OCI-LY7 (cell line): ENCODE measurements around the gene DMD.

ENCODE experiments used
- EZH2phosphoT487 ChIP-seq: fragments of 200-600 bp; sonication (generic); IDR thresholded peaks from 2 replicates; pipeline ENCODE4 v1.6.1; 2018; ENCODE audit warnings: low read depth, borderline replicate concordance, mild to moderate bottlenecking, mixed run types, antibody characterized with exemption, low read length, moderate library complexity, mixed read lengths
- TF ChIP-seq, protein P1 (sequence below): fragments of 200-600 bp; sonication (generic); conservative IDR thresholded peaks from 2 replicates; pipeline ENCODE4 v1.5.1; 2014; ENCODE audit warnings: mild to moderate bottlenecking, antibody characterized with exemption, low read length, moderate library complexity, mixed read lengths

DNA sequence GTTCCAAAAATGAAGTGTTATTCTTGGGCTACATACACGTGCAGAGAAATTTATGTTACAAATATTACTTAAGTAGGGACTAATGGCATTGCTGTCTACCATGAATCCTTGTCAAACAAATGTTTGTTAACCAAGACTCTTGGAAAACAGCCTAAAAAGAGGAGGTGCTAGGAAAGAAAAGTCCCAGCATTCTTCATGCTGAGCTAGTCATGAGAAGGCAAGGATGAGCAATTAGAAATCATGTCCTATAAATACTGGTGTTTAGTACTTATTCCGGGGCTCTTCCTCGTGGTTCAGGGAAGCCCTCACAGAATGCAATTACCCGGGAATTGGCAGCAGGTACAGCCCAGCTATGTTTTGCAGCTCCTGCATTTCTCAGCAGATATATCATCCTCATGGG, 1761.4 kb downstream of the DMD start:
- TF ChIP-seq, protein P1, sequence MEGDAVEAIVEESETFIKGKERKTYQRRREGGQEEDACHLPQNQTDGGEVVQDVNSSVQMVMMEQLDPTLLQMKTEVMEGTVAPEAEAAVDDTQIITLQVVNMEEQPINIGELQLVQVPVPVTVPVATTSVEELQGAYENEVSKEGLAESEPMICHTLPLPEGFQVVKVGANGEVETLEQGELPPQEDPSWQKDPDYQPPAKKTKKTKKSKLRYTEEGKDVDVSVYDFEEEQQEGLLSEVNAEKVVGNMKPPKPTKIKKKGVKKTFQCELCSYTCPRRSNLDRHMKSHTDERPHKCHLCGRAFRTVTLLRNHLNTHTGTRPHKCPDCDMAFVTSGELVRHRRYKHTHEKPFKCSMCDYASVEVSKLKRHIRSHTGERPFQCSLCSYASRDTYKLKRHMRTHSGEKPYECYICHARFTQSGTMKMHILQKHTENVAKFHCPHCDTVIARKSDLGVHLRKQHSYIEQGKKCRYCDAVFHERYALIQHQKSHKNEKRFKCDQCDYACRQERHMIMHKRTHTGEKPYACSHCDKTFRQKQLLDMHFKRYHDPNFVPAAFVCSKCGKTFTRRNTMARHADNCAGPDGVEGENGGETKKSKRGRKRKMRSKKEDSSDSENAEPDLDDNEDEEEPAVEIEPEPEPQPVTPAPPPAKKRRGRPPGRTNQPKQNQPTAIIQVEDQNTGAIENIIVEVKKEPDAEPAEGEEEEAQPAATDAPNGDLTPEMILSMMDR, result no peak
- TF ChIP-seq EZH2phosphoT487, result no peak
